Mucosa of descending colon (tissue), 3 donors: Measurements from ENCODE around the gene ANKH. TPM values are rescaled to one million over a fixed set of nuclear protein-coding genes. Genes with fewer than 3 reads are reported as not detected.
A peak's percentile ranks its signal among the peaks of the same experiment; 100 is the strongest.
"Not testable (repeated sequence)": the region's sequence is repeated elsewhere in the genome, so short reads cannot be mapped to it uniquely, and the experiment has no call there.

Experiments
- ATAC-seq: fragments of 200-7000 bp; cut with Tn5 transposase; one replicate; pipeline ENCODE4 v1.9.1; 2020; ENCODE audit warnings: mild to moderate bottlenecking, moderate library complexity
- DNase-seq, 3 donors: peaks; one replicate each; pipeline ENCODE4 v3.0.0-alpha.2; 2020
- H3K36me3 ChIP-seq: fragments of 200-600 bp; one replicate; pipeline ENCODE4 v1.8.0; 2021; ENCODE audit warnings: low read depth, mild to moderate bottlenecking
- H3K4me1 ChIP-seq: fragments of 200-600 bp; one replicate; pipeline ENCODE4 v1.8.0; 2021; ENCODE audit warnings: low read depth, mild to moderate bottlenecking
- H3K4me3 ChIP-seq: fragments of 200-600 bp; one replicate; pipeline ENCODE4 v1.8.0; 2021; ENCODE audit warnings: mild to moderate bottlenecking
- H3K9me3 ChIP-seq: fragments of 200-600 bp; one replicate; pipeline ENCODE4 v1.8.0; 2021; ENCODE audit warnings: mild to moderate bottlenecking
- intact Hi-C, 2 donors: fragments of 100-400 bp; cut with DNase I in 1 of 2; cut with micrococcal nuclease in 1 of 2; formaldehyde crosslinking; loops; one replicate each; pipeline versions ENCODE4 v1.11.0 to v1.11.1; 2022; cut with DNase I, micrococcal nuclease
- long read RNA-seq, 2 donors: library from polyadenylated mRNA; unstranded; transcript quantifications; one replicate each; pipeline ENCODE4 v2.0.0, GENCODE V29; 2019 to 2021
- total RNA-seq, 3 donors: library from RNA; stranded (reverse); fragmentation: NEBNext Ultra II Directional in 2 of 3; extraction: Animal tissue kit (Norgen Biotek cat#: 25700) in 2 of 3; gene quantifications; one replicate each; pipeline versions ENCODE4 v1.2.1 to v1.2.4, GENCODE V29; 2021 to 2023
- TF ChIP-seq, protein P1 (sequence below): fragments of 200-600 bp; IDR thresholded peaks from one replicate; pipeline ENCODE4 v1.8.0; 2022; ENCODE audit warnings: antibody characterized with exemption, mild to moderate bottlenecking
- donor health status: DM: no; HTN: no; CAD: no; lungs with moderate emphysema.
- donor health status: DM: no; HTN: no; CAD: no.
- donor health status: DM: no; HTN: yes; CAD: no.

ANKH gene
- total RNA-seq, result 100 to 1,000 TPM in 2 of 3 donors, 10 to 100 TPM in 1; 85.4 to 177 (median 105) TPM
- long read RNA-seq, donor 1, full-length matches to known transcripts, result 33 of 53 reads
- long read RNA-seq, donor 1, partial matches to known transcripts, result 9 of 53 reads
- long read RNA-seq, donor 1, other reads (novel, unspliced or antisense), result 11 of 53 reads
- long read RNA-seq, donor 2, full-length matches to known transcripts, result 5 of 17 reads
- long read RNA-seq, donor 2, partial matches to known transcripts, result 3 of 17 reads
- long read RNA-seq, donor 2, other reads (novel, unspliced or antisense), result 9 of 17 reads

DNA sequence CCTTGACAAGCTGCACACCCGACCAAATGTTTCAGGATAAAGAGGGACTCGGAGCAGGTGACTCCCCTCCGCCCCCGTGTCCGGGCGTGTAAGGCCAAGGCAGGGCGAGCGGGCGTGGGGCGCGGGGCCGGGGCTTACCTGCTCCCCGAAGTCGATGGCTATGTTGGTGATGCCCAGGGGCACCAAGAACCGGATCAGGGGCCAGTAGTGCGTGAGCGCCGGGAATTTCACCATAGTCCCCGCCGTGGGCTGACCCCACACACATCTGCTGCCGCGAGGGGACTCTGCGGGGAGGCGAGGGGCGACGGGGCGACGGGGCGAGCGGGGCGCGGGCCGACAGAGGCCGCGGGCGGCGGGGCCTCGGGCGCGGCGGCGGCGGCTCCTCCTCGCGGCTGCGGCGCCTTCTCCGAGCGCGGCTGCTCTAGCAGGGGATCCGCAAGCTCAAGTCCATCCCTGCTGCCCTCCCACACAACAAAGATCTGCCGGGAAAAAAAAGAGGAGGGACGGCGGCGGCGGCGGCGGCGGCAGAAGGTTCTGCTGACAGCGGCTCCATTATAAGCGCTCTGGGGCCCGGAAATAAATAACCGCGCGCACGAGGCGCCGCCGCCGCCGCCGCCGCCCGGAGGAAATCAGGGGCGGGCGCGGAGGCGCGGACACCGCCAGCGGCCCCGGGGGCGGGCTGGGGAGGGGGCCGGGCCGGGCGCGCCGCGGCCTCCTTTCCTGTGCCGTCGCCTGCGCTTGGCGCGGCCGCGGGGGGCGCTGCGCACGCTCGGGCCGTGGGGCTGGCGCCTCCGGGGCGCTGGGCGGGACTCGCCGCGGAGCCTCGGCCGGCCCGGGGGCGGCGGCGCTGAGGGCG is at the start of gene ANKH:
TSS of gene ANKH (minus strand) at position 565 of the 856 bp plus-strand sequence. CDS start at position 234, 331 bp downstream.
- Histone ChIP-seq H3K36me3 (no peaks in the 10 kb centered on the region), H3K4me1 (peaks cover 18% of the 10 kb centered on the region), H3K4me3 (peak within 1 kb of the TSS; percentile 59), H3K9me3 (no peaks in the 10 kb centered on the region)
- intact Hi-C loops, result no loop called here
- peak; percentile 89 for ATAC-seq
- DNase-seq, result peak; percentile 82 to 89 (median 84)
- TF ChIP-seq, protein P1, sequence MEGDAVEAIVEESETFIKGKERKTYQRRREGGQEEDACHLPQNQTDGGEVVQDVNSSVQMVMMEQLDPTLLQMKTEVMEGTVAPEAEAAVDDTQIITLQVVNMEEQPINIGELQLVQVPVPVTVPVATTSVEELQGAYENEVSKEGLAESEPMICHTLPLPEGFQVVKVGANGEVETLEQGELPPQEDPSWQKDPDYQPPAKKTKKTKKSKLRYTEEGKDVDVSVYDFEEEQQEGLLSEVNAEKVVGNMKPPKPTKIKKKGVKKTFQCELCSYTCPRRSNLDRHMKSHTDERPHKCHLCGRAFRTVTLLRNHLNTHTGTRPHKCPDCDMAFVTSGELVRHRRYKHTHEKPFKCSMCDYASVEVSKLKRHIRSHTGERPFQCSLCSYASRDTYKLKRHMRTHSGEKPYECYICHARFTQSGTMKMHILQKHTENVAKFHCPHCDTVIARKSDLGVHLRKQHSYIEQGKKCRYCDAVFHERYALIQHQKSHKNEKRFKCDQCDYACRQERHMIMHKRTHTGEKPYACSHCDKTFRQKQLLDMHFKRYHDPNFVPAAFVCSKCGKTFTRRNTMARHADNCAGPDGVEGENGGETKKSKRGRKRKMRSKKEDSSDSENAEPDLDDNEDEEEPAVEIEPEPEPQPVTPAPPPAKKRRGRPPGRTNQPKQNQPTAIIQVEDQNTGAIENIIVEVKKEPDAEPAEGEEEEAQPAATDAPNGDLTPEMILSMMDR, result no peak

DNA sequence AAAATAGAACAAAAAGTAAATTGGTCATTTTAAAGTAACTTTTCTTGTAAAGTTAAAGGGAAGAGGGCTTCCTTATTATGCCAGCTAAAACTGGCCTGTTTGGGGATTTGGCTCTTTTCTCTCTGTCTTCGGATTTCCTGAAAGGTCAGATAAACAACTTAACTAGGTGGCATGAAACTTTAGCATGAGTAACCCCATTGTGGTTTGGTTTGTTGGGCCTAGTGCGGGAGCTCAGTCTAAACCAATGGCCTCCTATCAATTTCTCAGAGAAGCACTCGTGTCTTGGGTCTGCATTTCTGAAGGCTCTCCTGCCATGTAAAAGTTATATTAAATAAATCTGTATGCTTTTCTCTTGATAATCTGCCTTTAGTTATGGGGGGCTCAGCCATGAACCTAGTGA is 48.5 kb upstream of the ANKH start:
- TF ChIP-seq, protein P1, result no peak
- no peak for ATAC-seq
- no peak overlapping the region for H3K4me3 ChIP-seq
- H3K36me3 ChIP-seq, result no peaks in the 10 kb centered on the region
- no peaks in the 10 kb centered on the region for H3K9me3 ChIP-seq
- no peak for DNase-seq
- intact Hi-C loops, result no loop called here
- H3K4me1 ChIP-seq, result no peaks in the 10 kb centered on the region

DNA sequence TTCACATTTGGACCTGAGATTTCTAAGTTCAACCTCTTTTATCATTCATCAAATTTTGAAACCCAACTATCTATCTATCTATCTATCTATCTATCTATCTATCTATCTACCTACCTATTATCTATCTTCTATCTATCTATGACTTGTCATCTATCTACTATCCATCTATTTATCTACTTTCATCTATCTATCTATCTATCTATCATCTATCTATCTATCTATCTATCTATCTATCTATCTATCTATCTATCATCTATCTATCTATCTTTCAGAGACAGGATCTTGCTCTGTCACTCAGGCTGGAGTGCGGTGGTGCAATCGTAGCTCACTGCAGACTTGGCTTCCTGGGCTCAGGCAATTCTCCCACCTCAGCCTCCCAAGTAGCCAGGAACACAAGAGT is 47.5 kb upstream of the ANKH start:
- H3K4me3 ChIP-seq, H3K4me1 ChIP-seq, ATAC-seq, H3K9me3 ChIP-seq, intact Hi-C loops, DNase-seq, H3K36me3 ChIP-seq: not testable (repeated sequence)

DNA sequence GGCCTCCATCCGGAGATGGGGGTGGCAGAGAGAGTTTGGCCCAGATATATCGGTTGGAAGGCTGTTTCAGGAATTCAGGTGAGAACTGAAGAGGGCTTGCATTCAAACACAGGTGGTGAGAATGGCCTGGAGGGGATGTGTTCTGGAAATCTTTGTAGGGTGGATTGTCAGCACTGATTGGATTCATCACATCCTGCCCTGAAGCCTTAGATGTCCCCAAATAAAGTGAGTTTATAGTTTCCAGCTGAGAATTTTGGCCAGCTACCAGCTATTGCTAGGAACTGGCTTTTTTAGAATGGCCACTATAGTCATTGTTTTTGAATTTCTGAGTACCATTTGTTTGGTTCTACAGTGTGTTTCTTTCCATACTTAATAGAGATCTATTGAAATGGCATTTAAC is 46.1 kb upstream of the ANKH start:
- no peaks in the 10 kb centered on the region for H3K36me3 ChIP-seq
- ATAC-seq, result no peak
- H3K9me3 ChIP-seq, result no peaks in the 10 kb centered on the region
- H3K4me3 ChIP-seq, result no peak overlapping the region
- no peak for DNase-seq
- intact Hi-C loops, result no loop called here
- TF ChIP-seq, protein P1, result no peak
- H3K4me1 ChIP-seq, result no peaks in the 10 kb centered on the region

DNA sequence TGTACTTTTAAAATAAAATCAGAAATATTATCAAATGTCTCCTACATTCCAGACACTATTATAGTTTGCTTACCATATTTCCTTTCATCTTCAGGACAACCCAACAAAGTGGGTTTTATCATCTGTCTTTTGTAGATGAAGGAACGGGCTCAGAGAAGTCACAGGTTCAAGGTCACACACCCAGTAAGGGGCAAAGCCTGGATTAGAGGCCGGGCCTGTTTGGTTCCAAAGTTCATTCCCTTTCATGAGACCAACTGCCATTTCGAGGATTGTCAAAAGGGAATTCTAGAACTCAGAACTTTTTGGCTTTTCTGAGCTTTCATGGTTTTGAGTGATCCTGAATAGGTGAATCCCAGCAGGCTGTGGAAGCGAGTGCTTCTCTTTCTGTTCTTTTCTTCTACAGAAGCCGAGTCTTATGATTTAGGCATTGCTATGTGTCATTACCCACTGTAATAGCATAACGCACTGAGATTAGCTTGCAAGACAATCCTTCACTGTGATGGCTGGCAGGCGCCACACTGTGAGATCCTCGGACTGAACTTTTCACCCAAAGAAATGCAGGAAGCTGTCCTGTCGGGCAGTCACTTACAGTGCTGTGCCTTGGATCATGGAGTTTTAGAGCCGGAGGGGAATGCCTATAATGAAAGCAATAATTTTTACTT is 43.8 kb upstream of the ANKH start:
- intact Hi-C loops, result no loop called here
- H3K4me1 ChIP-seq, result no peaks in the 10 kb centered on the region
- no peaks in the 10 kb centered on the region for H3K9me3 ChIP-seq
- TF ChIP-seq, protein P1, result no peak
- H3K36me3 ChIP-seq, result no peaks in the 10 kb centered on the region
- no peak overlapping the region for H3K4me3 ChIP-seq
- ATAC-seq (no peak), DNase-seq (no peak)
